Measurements from ENCODE around the gene SPATS2L. TPM values are rescaled to one million over a fixed set of nuclear protein-coding genes. Genes with fewer than 3 reads are reported as not detected.

SPATS2L gene
- total RNA-seq, 1 experiment from 2014 or later, result 58.3 TPM

DNA sequence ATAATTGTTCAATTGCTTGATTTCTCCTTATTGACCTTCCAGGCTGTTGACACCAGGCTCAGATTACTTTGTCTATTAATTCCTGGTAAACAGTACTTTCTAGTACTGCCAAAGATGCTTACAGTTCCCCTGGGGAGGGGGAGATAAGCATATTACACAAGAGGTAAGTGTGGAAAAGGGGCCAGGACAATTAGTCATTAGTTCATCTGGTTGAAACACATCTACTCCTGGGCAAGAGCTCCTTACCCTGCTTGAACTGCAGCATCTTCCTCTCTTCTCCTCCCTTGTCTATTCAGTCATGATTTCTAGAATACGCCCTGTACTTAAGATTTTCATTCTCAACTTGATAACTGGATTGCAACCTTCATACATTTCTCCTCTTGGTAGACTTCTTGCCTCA, 10.4 kb upstream of the SPATS2L start:
- no peak for DNase-seq (ENCODE audit: extremely low read depth, low read depth)

DNA sequence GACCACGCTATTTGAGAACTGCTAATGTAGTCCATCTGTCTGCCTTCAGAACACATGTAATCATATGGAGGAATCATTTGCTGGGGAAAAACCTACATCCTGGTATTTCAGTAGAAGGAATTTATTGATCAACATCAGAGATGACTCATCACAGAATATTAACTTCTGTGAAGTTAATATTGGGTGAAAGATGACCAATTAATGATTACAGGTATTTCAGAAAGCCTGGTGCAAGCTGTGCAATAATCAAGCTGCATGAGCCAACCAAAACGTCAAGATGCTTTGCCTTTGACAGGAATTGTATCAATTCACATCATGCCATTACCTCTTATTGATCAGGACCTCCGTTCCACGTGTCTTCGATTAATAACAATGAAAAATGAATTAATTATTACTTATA, 9.4 kb upstream of the SPATS2L start:
- DNase-seq (ENCODE audit: extremely low read depth, low read depth), result no peak

DNA sequence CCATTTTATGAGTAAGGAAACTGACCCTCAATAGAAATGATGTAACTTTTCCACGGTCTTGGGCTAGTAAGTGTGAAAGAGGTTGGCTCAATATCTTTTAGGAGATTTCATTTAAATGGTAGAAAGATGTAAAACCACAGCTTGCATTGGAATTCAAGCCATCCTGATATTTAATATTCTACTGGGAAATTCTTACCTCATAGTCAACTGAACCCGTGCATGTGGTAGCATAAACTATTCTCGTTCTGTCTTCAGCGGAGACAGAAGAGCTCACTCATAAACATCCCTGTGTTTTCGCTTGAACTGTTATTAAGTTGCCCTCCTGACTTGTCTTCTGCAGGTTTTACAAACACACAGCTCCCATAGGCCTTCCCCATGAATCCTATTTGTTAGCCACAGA, 8.5 kb upstream of the SPATS2L start:
- no peak for DNase-seq (ENCODE audit: extremely low read depth, low read depth)

DNA sequence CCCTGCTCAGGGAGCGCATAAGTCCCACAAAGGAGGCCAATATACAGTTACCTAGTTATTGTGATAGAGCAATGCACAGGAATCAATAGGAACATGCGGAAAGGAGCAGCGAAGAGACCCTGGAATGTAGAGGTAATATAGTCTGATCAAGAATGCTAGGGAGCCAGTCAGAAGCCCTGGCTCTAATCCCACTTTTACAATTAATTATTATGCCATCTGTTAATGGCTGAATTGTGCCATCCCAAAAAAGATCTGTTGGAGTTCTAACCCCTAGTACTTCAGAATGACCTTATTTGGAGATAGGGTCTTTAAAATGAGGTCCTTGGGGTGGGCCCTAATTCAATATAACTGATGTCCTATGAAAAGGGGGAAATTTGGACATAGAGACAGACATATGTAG, 7.7 kb upstream of the SPATS2L start:
- DNase-seq (ENCODE audit: extremely low read depth, low read depth), result no peak

DNA sequence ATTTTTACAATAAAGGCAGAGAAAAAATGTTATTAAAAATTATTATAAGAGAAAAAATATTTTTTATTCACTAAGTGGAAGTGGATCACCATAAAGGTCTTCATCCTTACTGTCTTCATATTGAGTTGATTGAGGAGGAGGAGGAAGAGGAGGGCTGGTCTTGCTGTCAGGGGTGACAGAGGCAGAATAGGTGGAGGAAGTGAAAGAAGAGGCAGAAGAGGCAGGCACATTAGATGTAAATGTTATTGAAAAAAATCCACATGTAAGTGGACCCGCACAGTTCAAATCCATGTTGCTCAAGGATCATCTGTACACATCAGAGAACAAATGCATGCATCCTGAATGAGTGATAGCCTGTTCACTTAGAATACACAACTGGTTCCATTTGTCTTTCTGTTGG, 6.4 kb upstream of the SPATS2L start:
- DNase-seq (ENCODE audit: extremely low read depth, low read depth), result no peak

DNA sequence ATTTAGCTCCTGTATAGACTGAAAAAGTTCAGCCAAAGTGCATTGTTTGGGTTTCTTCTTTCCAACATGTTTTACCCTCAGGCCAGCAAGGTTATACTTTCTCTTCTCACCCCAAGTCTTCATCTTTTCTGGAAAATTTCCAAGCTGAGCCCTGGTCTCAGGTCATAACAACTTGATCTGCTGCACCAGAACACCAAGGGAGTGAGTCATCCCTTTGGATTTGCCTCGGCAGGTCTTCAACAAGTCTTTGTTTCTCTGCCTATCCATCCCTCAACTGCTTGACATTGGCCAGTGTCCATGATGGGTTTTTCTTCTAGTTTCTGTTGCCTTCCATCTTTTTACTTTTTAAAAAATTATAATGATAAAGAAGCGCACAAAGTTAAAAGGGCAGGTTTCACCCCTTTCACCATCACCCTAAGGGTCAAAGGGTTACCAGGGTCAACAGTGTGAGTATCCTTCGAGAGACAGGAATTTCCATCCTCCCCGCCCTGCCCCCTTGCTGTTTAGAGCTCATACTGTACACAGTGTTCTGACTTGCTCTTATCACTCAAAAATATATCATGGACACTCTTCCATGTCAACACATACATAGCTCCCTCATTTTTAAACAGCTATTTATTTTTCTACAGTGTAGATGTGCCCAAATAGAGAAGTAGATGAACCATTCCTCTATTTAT, 5.7 kb upstream of the SPATS2L start:
- no peak for DNase-seq (ENCODE audit: extremely low read depth, low read depth)

DNA sequence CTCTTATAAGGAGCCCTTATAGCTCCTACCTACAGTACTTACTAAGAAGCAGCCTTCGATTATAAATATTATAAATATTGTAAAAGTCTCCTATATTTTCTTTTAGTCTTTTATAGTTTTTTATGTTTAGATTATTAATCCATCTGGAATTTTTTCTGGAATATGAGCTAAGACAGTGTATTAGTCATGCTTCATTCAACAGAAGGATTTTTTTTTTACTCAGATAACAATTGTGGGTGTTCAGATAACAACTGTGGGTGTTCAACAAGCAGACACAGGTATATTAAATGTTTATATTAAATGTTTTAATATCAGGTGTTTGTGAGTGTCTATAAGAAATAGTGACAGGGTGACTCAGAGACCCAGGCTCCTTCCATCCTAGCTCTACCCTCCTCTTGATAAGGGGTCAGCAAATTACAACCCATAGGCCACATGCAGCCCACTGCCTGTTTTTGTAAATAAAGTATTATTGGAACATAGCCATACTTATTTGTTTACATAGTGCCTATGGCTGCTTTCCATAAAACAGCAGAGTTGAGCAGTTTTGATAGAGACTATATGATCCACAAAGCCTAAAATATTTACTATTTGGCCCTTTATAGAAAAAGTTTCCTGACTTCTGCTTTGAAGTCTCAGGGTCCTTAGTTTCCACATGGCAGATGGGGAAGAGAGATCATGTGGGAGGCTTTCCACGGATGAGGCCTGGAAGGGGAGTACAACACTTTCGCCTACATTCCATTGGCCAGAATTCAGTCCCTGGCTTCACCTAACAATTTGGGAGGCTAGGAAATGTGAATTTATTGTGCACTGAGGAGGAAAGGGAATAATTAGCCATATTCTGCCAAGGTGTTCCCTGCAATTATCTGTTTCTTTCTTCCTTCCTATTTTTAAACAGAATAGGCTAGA, 4.3 kb upstream of the SPATS2L start:
- DNase-seq (ENCODE audit: extremely low read depth, low read depth), result no peak

DNA sequence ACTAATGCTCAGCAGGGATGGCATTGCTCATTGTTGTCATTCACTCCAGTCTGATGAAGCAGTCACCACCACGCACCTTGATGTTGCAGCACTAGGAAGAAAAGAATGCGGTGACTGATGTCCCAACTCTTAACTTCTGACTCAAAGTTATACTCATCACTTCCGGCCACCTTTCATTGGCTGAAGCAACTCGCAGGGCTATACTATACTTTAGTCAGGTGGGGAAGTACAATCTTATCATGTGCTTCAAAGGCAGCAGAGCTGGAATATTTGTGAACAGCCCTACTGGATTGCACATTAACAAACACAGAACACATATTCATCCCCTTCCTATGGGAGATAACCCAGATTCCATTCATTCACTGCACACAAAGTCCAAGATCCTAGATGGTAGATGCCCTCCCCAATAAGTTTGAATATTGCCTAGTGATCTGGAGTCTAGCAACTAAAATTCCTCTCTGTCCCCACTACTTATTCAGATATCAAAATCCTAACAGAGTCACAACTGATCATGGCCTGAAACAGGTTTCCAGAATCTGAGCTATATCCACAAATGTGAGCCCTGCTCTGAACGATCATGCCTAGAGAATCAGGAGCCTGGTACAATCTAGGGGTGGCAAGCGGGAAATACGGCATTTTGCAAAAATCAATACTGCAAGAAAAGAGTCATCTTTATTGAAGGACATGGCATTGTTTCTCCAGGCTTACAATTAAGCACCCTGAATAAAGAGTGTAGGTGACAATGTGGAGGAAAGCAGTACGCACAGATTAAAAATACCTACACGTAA, 3.4 kb upstream of the SPATS2L start:
- no peak for DNase-seq (ENCODE audit: extremely low read depth, low read depth)

DNA sequence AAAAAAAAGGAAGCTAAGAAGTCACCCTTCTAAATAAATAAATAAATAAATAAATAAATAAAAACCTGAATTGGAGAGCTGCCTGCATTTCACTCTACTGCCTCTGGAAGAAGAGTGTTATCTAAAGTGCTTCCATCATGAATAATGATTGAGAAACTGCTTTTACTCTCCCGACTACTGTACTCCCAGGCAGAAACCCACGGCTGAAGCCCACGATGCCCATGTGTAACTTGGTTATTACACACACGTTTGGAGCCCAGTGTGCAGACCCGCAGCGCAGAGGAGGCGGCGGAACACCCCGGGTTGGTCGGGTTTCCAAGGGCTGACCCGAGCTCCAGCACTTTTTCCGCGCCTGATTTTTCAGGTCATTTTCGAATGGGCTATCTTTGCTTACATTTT, 697 bp upstream of the SPATS2L start:
- no peak for DNase-seq (ENCODE audit: extremely low read depth, low read depth)

DNA sequence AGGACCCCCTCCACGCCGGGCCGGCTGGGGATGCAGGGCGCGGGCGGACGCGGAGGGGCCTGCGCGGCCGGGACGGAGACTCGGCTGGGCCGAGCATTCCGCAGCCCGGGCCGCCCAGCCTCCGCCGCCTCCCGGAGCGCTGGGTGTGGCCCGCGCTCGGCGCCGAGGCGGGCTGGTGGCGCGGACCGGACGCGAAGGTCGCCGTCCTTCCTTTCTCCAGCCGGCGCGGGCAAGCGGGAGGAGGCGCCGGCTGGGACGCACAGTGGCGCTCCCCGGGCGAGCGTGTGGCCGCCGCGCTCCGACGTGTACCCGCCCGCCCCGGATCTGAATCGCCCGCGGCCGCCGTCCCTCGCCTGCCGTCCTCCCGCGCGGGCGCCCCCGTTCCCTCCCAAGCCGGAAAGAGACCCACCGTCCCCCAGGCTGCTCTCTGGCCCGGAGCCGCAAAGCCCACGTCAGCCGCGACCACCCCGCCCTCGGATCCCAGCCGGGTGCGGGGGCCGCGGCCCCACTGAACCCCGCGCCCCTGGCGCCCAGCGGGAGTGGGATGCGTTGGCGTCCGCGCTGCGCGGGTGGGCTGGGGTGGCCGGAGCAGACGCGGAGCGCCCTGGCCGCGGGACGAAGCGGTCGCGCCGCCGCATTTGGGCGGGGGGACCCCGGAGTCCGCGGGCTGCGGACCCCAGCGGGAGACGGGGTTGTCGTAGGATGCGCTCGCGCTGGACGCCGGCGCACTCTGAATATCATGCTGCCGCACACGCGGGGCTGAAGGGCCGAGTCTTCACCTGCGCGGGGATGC, 634 bp downstream of the SPATS2L start:
- no peak for DNase-seq (ENCODE audit: extremely low read depth, low read depth)

DNA sequence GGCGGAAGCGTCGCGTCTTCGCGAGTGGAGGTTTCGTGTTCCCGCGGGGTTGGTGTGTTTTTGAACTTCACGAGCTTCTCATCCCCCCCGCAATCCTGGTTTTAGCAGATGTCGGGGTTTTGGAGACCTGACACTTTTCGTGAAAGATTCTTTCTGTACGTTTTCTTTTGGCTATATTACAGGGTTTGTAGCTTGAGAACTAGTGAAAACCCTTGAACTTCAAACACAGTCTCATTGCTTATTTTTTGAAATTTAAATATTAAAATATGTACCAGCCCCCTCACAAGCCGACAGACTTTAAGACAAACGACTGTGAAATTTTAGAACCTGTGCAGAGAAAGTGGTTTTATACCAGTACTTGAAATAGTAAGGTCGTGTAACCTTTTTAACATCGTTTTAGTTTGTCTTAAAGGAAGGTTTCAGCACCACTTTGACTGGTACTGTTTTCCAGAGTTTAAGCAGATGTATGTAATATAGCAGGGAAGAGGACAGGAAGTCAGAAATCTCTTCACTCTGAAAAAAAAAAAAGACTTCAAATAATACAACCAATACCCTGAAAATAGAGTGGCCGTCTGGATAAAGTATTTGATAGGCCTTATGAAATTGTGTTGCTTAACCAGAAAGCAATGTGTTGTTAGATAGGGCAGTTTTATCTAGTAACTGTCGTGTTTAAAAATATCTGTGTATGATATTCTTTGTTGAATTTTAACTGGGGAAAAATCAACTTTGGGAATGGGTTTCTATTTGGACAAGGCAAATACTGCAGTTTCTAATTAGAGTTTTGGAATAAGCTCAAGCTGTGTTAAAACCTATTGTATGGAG, 1.4 kb downstream of the SPATS2L start:
- DNase-seq (ENCODE audit: extremely low read depth, low read depth), result no peak

DNA sequence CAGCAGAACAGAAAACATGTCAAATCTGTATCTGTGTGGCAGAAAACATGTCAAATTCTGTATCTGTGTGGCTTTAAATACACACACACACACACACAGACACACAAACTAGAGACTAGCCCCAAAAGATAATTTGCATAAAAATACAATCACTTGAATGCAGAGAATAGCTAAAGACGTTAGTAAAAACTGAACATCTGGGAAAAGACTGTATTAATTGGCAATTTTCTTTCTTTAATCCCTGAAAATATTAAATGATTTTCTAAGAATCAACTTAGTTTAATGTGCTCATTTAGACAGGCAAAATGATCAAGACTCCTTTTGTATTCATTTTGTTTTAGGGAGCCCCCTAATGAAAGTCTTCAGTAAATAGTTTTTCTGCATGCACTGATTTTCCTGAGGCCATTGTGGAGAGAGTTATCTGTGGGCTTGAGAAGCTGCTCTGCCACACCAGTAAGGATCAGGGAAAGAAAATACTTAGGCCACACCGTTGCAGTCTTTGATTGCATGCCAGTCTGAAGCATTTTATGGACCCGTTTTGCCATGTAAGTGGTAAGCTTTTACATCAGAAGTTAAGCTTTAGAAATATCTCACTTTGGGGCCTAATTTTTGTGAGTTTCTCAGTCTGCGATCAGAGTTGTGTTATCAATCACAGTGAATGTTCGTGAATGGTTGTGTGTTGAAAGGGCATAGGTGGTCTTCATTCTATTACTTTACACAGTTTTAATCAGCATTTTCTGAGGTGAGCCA, 2.2 kb downstream of the SPATS2L start:
- DNase-seq (ENCODE audit: extremely low read depth, low read depth), result no peak

DNA sequence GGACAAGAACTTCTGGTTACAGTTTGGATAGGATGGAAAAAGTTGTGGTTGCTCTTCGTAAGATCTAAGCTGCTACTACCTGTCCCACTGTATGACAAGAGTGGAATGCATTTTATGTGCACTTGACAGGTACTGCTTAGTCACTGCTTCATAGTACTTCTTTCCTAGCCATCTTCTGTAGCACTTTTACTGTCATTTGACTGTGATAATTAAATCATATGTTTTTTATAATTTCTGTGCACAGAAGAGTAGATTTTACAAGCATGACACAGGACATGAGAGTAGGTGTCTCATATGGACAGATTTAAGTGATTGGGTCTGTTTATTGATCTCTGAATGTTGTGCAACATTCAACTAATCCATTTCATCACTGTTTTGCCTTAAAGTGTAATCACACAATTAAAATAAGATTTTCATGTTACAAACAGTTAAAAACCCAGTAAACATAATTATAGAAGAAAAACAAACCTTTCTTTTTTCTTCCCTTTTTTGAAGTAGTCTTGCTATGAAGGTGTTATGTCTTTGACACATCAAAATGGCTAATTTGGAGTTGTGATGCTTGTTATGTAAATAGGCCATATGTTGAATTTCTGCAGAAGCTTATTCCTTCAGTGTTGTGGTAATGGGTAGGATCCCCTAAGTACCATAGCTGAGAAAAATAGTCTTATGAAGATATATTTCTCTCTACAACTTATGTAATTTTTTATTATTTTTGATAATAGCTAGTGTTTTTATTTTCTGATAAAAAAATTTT, 3.0 kb downstream of the SPATS2L start:
- DNase-seq (ENCODE audit: extremely low read depth, low read depth), result no peak

DNA sequence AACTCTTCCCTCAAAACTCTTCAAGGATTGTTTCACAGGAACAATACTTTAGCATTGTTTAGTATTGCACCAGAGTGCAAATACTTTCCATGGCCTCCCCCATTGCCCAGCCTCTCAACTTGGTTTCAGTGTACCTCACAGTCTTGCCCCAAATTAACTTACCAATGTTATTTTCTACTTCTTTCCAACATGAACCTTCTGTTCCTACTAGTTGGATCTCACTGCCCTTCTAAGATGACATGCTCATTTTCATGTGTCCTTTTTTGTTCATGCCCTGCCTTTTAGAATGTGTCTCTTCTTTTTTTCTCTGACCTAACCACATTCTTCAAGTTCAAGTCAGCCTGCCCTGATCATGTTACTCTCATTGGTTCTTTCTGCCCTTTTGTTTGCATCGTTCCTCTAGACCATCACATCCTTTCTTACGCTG, 4.1 kb downstream of the SPATS2L start:
- DNase-seq (ENCODE audit: extremely low read depth, low read depth), result no peak

DNA sequence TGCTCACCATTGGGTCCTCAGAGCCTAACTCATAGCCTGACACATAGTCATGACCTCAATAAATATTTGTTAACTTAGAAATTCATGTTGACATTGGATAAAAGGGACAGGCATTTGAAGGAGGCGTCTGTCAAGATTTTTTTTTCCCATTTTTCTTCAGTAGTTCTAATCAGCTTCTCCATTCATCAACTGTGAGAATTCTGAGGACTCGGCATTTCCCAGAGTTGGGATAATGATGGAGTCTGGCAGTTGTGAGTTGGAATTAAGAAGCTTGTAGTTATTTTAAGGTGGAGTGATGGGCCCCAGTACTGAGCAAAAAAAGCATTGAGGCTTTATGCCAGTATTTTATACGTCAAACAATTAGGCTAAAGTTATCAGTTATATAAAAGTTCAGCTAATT, 4.6 kb downstream of the SPATS2L start:
- no peak for DNase-seq (ENCODE audit: extremely low read depth, low read depth)

DNA sequence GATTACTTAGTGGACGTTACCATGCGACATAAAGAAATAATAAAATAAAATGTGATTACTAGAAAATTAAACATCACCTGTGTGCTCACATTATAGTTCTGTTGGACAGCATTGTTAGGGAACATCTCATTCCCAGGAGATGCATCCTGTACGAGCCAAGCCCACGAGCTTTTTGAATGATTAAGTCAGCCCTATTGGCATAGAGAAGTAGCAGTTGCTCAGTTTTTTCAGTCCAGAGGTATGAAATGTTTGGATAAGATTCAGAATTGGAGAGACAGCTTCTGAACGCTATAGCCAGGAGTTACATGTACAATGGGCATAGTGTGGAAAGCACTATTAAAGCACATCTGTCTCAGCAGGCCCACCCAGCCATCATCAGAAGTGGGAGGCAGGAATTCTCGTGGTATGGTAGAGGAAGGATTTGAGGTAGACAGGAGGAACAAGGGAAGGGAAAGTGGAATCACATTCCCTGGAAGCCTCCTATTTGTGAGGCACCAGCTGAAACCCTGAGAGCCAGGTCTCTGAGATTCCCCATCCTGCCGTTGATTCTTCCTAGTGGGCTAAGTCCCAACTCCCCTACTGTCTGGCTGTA, 8.6 kb downstream of the SPATS2L start:
- no peak for DNase-seq (ENCODE audit: extremely low read depth, low read depth)

DNA sequence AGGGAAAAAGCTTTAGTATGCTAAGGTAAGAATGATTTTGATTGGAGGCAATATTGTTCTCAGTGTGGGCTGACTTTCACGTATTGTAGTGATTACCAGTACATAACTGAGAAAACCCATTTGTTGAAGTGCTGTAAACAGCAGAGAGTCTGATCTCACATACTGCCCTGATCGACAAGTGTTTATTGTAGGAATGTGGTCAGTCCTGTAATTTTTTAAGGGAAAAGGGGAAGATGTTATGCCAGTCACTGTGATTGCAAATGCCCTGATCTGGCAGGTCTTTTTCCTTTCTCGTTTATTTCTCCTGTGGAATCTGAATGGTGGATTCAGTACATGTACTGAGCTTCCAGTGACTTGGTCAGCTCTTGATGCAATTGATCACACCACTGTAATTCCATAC, 11.5 kb downstream of the SPATS2L start:
- no peak for DNase-seq (ENCODE audit: extremely low read depth, low read depth)

DNA sequence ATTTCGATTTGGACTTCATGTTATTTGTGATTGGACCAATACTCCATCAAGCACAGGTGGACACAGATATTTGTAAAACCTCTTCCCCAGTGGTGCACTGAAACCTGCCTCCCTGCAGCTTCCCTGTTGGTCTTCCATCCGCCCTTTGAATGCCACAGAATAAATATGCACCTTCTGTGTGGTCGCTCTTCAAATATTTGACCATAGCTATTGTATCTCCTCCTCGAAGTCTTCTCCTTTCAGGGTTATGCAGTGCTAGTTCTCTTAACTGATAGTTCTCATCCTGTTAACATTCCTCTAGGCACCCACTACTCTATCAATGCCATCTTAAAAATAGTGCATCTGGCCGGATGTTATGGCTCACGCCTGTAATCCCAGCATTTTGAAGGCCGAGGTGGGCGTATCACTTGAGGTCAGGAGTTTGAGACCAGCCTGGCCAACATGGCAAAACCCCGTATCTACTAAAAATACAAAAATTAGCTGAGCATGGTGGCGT, 12.5 kb downstream of the SPATS2L start:
- no peak for DNase-seq (ENCODE audit: extremely low read depth, low read depth)
